ENCODE measurements around the gene IL17RD. TPM values are rescaled to one million over a fixed set of nuclear protein-coding genes. Genes with fewer than 3 reads are reported as not detected.
A peak's percentile ranks its signal among the peaks of the same experiment; 100 is the strongest.

Gene IL17RD
- total RNA-seq, 2 donors from 2014 or later: 1.3 to 2.3 TPM

DNA sequence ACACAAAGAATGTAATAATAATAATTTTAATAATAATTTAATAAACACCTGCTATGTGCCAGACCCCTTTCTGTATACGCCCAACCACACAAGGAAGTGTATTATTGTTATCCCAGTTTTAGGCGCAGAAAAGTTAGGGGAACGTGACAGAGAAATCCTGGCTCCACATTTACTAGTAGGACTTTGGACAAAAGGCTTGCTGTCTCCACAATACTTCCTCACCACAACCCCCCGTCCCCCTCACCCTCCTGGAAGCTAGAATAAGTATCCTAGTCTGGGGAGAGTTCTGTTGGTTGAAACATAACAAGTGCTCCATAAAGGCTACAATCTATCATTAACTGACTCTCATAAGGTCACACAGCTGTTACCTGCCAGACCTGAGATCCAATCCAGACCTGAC is 488 bp upstream of the IL17RD start:
- H3K4me1 ChIP-seq: peaks cover 38% of the 10 kb centered on the region
- intact Hi-C loops (cut with DNase I): no loop called here
- ATAC-seq: no peak

DNA sequence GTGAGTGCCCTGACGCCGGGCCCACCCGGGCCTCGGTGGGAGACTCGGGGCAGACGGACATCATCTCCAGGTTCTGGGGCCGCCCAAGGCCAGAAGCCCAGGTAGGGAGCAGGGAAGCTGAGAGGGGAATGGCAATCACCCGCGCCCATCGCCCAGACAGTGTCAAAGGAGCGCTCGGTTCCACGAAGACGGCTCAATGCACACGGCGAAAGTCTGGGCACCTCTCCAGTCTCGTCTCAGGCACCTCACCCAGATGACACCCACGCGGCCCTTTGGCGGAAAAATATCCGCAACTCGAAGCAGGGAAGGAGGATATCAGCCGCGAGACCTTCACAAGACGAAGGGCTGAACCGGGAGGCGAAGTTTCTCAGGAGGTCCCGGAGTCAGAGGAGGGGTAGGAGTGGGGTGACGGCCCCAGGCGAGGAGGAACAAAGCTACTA is 916 bp downstream of the IL17RD start:
- H3K4me3 ChIP-seq: peak overlapping the region in 1 of 2 donors; percentile 38
- H3K27me3 ChIP-seq: no peaks in the 10 kb centered on the region
- no peaks in the 10 kb centered on the region for H3K36me3 ChIP-seq (replicated peaks in 1 of 2; ENCODE audit: insufficient read depth in 1 of 2, low read depth in 2 of 2)
- WGBS, 2 donors: 3% methylated on average over 26 to 27 of the region's 30 CpGs
- DNase-seq: peak in 3 of 4 donors; percentile 24 to 42 (median 28)
- peak; percentile 13 for ATAC-seq
- H3K9me3 ChIP-seq: no peaks in the 10 kb centered on the region
- TF ChIP-seq, protein P1, sequence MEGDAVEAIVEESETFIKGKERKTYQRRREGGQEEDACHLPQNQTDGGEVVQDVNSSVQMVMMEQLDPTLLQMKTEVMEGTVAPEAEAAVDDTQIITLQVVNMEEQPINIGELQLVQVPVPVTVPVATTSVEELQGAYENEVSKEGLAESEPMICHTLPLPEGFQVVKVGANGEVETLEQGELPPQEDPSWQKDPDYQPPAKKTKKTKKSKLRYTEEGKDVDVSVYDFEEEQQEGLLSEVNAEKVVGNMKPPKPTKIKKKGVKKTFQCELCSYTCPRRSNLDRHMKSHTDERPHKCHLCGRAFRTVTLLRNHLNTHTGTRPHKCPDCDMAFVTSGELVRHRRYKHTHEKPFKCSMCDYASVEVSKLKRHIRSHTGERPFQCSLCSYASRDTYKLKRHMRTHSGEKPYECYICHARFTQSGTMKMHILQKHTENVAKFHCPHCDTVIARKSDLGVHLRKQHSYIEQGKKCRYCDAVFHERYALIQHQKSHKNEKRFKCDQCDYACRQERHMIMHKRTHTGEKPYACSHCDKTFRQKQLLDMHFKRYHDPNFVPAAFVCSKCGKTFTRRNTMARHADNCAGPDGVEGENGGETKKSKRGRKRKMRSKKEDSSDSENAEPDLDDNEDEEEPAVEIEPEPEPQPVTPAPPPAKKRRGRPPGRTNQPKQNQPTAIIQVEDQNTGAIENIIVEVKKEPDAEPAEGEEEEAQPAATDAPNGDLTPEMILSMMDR (IDR thresholded peaks at IDR 0.05): no peak
- no peak for TF ChIP-seq POLR2A (IDR thresholded peaks at IDR 0.05)
- H3K27ac ChIP-seq: no peak overlapping the region
- intact Hi-C loops (cut with DNase I): no loop called here
- peaks cover 27% of the 10 kb centered on the region for H3K4me1 ChIP-seq

More for the DNA sequence above, 488 bp upstream of the IL17RD start:
- no peaks in the 10 kb centered on the region for H3K36me3 ChIP-seq (replicated peaks in 1 of 2; ENCODE audit: insufficient read depth in 1 of 2, low read depth in 2 of 2)
- no peak for DNase-seq
- WGBS, 2 donors: 22 to 27% methylated on average over 4 of the region's 4 CpGs
- H3K4me3 ChIP-seq: no peak overlapping the region
- H3K9me3 ChIP-seq: no peaks in the 10 kb centered on the region
- no peak for TF ChIP-seq POLR2A (IDR thresholded peaks at IDR 0.05)
- TF ChIP-seq, protein P1 (IDR thresholded peaks at IDR 0.05): no peak
- H3K27ac ChIP-seq: no peak overlapping the region
- no peaks in the 10 kb centered on the region for H3K27me3 ChIP-seq

DNA sequence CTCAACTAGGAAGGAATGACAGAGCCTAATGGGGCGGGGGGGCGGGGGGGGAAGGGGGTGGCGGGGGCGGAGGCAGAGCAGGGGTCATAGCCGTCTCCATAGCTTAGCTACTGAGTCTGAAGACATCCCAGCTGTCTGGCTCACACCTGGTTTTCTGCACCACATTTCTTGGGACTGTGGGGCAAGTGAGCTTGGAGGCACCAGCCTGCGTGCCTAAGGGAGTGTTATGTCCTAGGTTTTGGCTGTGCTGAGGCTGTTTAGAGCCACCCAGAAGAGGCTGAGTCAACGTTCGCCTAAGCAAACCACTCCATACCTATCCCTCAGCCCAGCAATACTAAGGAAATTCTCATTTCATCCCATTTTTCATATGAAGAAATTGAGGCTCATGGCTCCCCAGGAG is 1.4 kb downstream of the IL17RD start:
- Histone ChIP-seq H3K9me3 (no peaks in the 10 kb centered on the region), H3K36me3 (replicated peaks in 1 of 2; ENCODE audit: insufficient read depth in 1 of 2, low read depth in 2 of 2) (no peaks in the 10 kb centered on the region), H3K27ac (no peak overlapping the region), H3K4me1 (peaks cover 27% of the 10 kb centered on the region), H3K27me3 (no peaks in the 10 kb centered on the region), H3K4me3 (no peak overlapping the region)
- TF ChIP-seq, protein P1 (IDR thresholded peaks at IDR 0.05): no peak
- TF ChIP-seq POLR2A (IDR thresholded peaks at IDR 0.05): no peak
- intact Hi-C loops (cut with DNase I): no loop called here
- 40 to 67% methylated on average over 3 to 8 of the region's 8 CpGs for WGBS, 2 donors
- ATAC-seq (no peak), DNase-seq (no peak)

DNA sequence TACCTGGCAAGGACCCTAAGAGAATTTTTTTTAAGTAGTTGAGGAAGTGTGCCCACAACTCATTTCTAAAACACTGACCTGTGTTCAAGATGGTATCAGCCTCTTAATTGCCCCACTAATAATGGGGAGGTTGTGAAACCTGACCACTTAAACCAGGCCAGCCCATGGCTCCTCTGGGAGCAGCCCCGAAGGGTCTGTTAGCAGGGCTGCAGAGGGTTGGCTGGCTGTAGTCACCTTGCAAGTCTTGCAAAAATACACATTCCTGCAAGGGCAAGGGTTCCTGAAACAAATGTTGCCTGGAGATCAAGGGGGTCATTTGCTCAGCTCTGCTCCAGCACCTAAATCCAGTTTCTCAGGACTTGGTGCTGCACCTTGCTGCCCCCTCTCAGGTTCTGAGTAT is 3.2 kb downstream of the IL17RD start:
- Histone ChIP-seq H3K4me3 (no peak overlapping the region), H3K27me3 (no peaks in the 10 kb centered on the region), H3K36me3 (replicated peaks in 1 of 2; ENCODE audit: insufficient read depth in 1 of 2, low read depth in 2 of 2) (no peaks in the 10 kb centered on the region), H3K4me1 (peaks cover 27% of the 10 kb centered on the region), H3K9me3 (no peaks in the 10 kb centered on the region), H3K27ac (no peak overlapping the region)
- TF ChIP-seq POLR2A (IDR thresholded peaks at IDR 0.05): no peak
- TF ChIP-seq, protein P1 (IDR thresholded peaks at IDR 0.05): no peak
- intact Hi-C loops (cut with DNase I): no loop called here
- DNase-seq (no peak), ATAC-seq (no peak)
- WGBS, 2 donors: 50 to 63% methylated on average over 1 of the region's 1 CpG

DNA sequence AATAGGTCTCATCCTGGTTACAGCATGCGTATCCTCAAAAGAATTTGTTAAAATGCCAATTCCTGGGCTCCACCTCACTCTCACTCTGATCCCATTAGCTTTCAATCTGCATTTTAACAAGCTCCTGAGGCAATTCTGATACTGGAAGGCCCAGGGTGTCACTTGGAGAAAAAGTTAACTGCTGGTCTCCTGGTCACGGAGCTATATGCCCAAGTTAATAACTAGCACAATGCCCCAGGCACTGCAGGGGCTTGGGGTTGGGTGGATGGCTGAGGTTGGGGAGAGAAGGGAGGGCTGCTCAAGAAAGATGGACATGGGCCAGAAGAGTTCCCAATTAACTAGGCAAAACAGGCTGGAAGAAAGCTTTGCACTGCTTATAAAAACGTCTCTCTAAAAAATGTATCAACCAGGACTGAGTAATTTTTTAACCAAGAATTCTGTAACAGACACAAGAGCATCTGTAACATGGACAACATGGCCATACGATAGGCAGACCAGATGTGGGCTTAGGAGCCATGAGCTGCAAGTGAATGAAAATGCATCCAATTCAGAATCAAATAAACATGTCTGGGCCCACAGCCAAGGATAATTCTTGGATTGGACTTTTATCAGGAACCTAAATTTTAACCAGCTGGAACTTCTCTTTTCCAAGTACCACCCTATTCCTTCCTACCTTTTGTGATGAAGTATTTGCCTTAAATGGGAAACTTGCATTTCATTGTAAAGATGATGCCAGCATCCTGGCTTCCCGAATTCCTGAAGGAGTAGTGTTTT is 4.2 kb downstream of the IL17RD start:
- Histone ChIP-seq H3K27ac (peak overlapping the region in 2 of 4 donors; percentile 1 to 10), H3K27me3 (no peaks in the 10 kb centered on the region), H3K36me3 (replicated peaks in 1 of 2; ENCODE audit: insufficient read depth in 1 of 2, low read depth in 2 of 2) (no peaks in the 10 kb centered on the region), H3K9me3 (no peaks in the 10 kb centered on the region), H3K4me3 (no peak overlapping the region), H3K4me1 (peaks cover 27% of the 10 kb centered on the region)
- intact Hi-C loops (cut with DNase I): no loop called here
- 38 to 47% methylated on average over 5 of the region's 5 CpGs for WGBS, 2 donors
- no peak for ATAC-seq
- DNase-seq: no peak
- no peak for TF ChIP-seq POLR2A (IDR thresholded peaks at IDR 0.05)
- TF ChIP-seq, protein P1 (IDR thresholded peaks at IDR 0.05): no peak
